IPS-18a (cell line): ENCODE results near the gene UGT1A7.

Experiments
- H3K27ac ChIP-seq: one replicate; pipeline ENCODE4 v1.5.1; 2013; ENCODE audit warnings: low read length
- H3K27me3 ChIP-seq: one replicate; pipeline ENCODE4 v1.6.1; 2013; ENCODE audit warnings: mild to moderate bottlenecking, low read length; ENCODE audit not compliant: control insufficient read depth, insufficient read depth
- H3K36me3 ChIP-seq: one replicate; pipeline ENCODE4 v1.6.1; 2013; ENCODE audit warnings: low read depth, low read length; ENCODE audit not compliant: control insufficient read depth
- H3K4me1 ChIP-seq: one replicate; pipeline ENCODE4 v1.6.1; 2013; ENCODE audit warnings: low read depth, low read length; ENCODE audit not compliant: control insufficient read depth
- H3K4me3 ChIP-seq: one replicate; pipeline ENCODE4 v1.5.1; 2013; ENCODE audit warnings: low read length
- H3K9ac ChIP-seq: one replicate; pipeline ENCODE4 v1.6.1; 2013; ENCODE audit warnings: mild to moderate bottlenecking, low read length, moderate library complexity
- H3K9me3 ChIP-seq: one replicate; pipeline ENCODE4 v1.6.1; 2013; ENCODE audit warnings: low read depth, low read length; ENCODE audit not compliant: control insufficient read depth

The UGT1A7 gene

GRCh38 chr2:233658610-233659009 is 23.1 kb upstream of the UGT1A7 start:
- Histone ChIP-seq H3K4me3 (no peak overlapping the region), H3K9me3 (no peaks in the 10 kb centered on the region), H3K36me3 (no peaks in the 10 kb centered on the region), H3K4me1 (no peaks in the 10 kb centered on the region), H3K27me3 (no peaks in the 10 kb centered on the region), H3K9ac (no peak overlapping the region), H3K27ac (no peak overlapping the region)

- Histone ChIP-seq H3K4me3 (no peak overlapping the region), H3K4me1 (no peaks in the 10 kb centered on the region), H3K9ac (no peak overlapping the region), H3K27me3 (no peaks in the 10 kb centered on the region), H3K27ac (no peak overlapping the region), H3K36me3 (no peaks in the 10 kb centered on the region), H3K9me3 (no peaks in the 10 kb centered on the region)
Observed at GRCh38 chr2:233663911-233664310, 17.8 kb upstream of the UGT1A7 start.

- H3K27ac ChIP-seq, result no peak overlapping the region
- no peak overlapping the region for H3K4me3 ChIP-seq
- no peaks in the 10 kb centered on the region for H3K36me3 ChIP-seq
- no peaks in the 10 kb centered on the region for H3K4me1 ChIP-seq
- no peak overlapping the region for H3K9ac ChIP-seq
- no peaks in the 10 kb centered on the region for H3K9me3 ChIP-seq
- no peaks in the 10 kb centered on the region for H3K27me3 ChIP-seq
Observed at GRCh38 chr2:233668605-233669260, 13.0 kb upstream of the UGT1A7 start.

GRCh38 chr2:233671290-233672161 is 10.2 kb upstream of the UGT1A7 start, which contains the start of gene UGT1A9:
Gene UGT1A9 (plus strand): TSS chr2:233671898. CDS start chr2:233671935, 37 bp downstream.
- Histone ChIP-seq H3K27ac (no peak within 1 kb of the TSS), H3K9ac (no peak within 1 kb of the TSS), H3K36me3 (no peaks in the 10 kb centered on the region), H3K4me3 (no peak within 1 kb of the TSS), H3K9me3 (no peaks in the 10 kb centered on the region), H3K4me1 (peaks cover 4% of the 10 kb centered on the region), H3K27me3 (no peaks in the 10 kb centered on the region)

- Histone ChIP-seq H3K27ac (no peak overlapping the region), H3K4me3 (no peak overlapping the region), H3K9me3 (no peaks in the 10 kb centered on the region), H3K36me3 (no peaks in the 10 kb centered on the region), H3K9ac (no peak overlapping the region), H3K27me3 (no peaks in the 10 kb centered on the region), H3K4me1 (peaks cover 4% of the 10 kb centered on the region)
Observed at GRCh38 chr2:233672886-233673285, 8.8 kb upstream of the UGT1A7 start.

GRCh38 chr2:233673896-233674295 is 7.8 kb upstream of the UGT1A7 start:
- no peaks in the 10 kb centered on the region for H3K9me3 ChIP-seq
- H3K36me3 ChIP-seq, result no peaks in the 10 kb centered on the region
- H3K4me3 ChIP-seq, result no peak overlapping the region
- no peak overlapping the region for H3K9ac ChIP-seq
- no peak overlapping the region for H3K27ac ChIP-seq
- no peaks in the 10 kb centered on the region for H3K27me3 ChIP-seq
- peaks cover 4% of the 10 kb centered on the region for H3K4me1 ChIP-seq

GRCh38 chr2:233674314-233674713 is 7.4 kb upstream of the UGT1A7 start:
- Histone ChIP-seq H3K4me3 (no peak overlapping the region), H3K9me3 (no peaks in the 10 kb centered on the region), H3K27ac (no peak overlapping the region), H3K27me3 (no peaks in the 10 kb centered on the region), H3K36me3 (no peaks in the 10 kb centered on the region), H3K4me1 (peaks cover 4% of the 10 kb centered on the region), H3K9ac (no peak overlapping the region)

GRCh38 chr2:233674995-233675394 is 6.7 kb upstream of the UGT1A7 start:
- Histone ChIP-seq H3K4me3 (no peak overlapping the region), H3K27ac (no peak overlapping the region), H3K27me3 (no peaks in the 10 kb centered on the region), H3K9ac (no peak overlapping the region), H3K9me3 (no peaks in the 10 kb centered on the region), H3K36me3 (no peaks in the 10 kb centered on the region), H3K4me1 (peaks cover 4% of the 10 kb centered on the region)

- no peaks in the 10 kb centered on the region for H3K27me3 ChIP-seq
Observed at GRCh38 chr2:233676046-233676445, 5.7 kb upstream of the UGT1A7 start.

GRCh38 chr2:233679196-233679595 is 2.5 kb upstream of the UGT1A7 start:
- Histone ChIP-seq H3K4me3 (no peak overlapping the region), H3K9me3 (no peaks in the 10 kb centered on the region), H3K27me3 (no peaks in the 10 kb centered on the region), H3K4me1 (peaks cover 4% of the 10 kb centered on the region), H3K27ac (no peak overlapping the region), H3K36me3 (no peaks in the 10 kb centered on the region), H3K9ac (no peak overlapping the region)

More at GRCh38 chr2:233676046-233676445, 5.7 kb upstream of the UGT1A7 start:
- Histone ChIP-seq H3K9ac (no peak overlapping the region), H3K36me3 (no peaks in the 10 kb centered on the region), H3K27ac (no peak overlapping the region), H3K4me3 (no peak overlapping the region), H3K9me3 (no peaks in the 10 kb centered on the region), H3K4me1 (peaks cover 4% of the 10 kb centered on the region)

GRCh38 chr2:233680361-233681045 is 1.2 kb upstream of the UGT1A7 start:
- Histone ChIP-seq H3K27ac (no peak overlapping the region), H3K9me3 (no peaks in the 10 kb centered on the region), H3K36me3 (no peaks in the 10 kb centered on the region), H3K4me3 (no peak overlapping the region), H3K4me1 (no peaks in the 10 kb centered on the region), H3K9ac (no peak overlapping the region), H3K27me3 (no peaks in the 10 kb centered on the region)
